Breast epithelium (tissue), 4 donors: ENCODE data around the gene CEP112. TPM values are rescaled to one million over a fixed set of nuclear protein-coding genes. Genes with fewer than 3 reads are reported as not detected.

Experiments used
- DNase-seq, 2 donors: peaks; one replicate each; pipeline ENCODE4 v3.0.0-alpha.2; 2019; ENCODE audit warnings: low spot score in 2 of 2
- H3K27ac ChIP-seq, 2 donors: fragments of 200-600 bp; sonication (generic) in 1 of 2; one replicate each; pipeline ENCODE4 v1.5.1; 2016 to 2019; ENCODE audit warnings: mild to moderate bottlenecking in 1 of 2
- H3K27me3 ChIP-seq, 2 donors: fragments of 200-600 bp; sonication (generic) in 1 of 2; one replicate each; pipeline versions ENCODE4 v1.5.1 to v1.6.0; 2017 to 2019; ENCODE audit warnings: control low read depth in 1 of 2, mild to moderate bottlenecking in 1 of 2
- H3K36me3 ChIP-seq: fragments of 200-600 bp; one replicate; pipeline ENCODE4 v1.5.1; 2019
- H3K4me1 ChIP-seq, 2 donors: fragments of 200-600 bp; sonication (generic); one replicate each; pipeline ENCODE4 v1.5.1; 2016 to 2019; ENCODE audit warnings: control low read depth in 1 of 2
- H3K4me3 ChIP-seq, 3 donors: fragments of 200-600 bp; sonication (generic); 1 replicate in 2 of 3; 2 replicates in 1 of 3; pipeline ENCODE4 v1.5.1; 2016 to 2019; ENCODE audit warnings: mild to moderate bottlenecking in 3 of 3, moderate library complexity in 2 of 3
- H3K9me3 ChIP-seq, 2 donors: fragments of 200-600 bp; sonication (generic) in 1 of 2; one replicate each; pipeline ENCODE4 v1.5.1; 2016 to 2019; ENCODE audit warnings: control low read depth in 1 of 2
- CTCF ChIP-seq, 3 donors: fragments of 450-650 bp; IDR thresholded peaks; one replicate each; pipeline ENCODE4 v1.5.1; 2016 to 2017; ENCODE audit warnings: antibody characterized with exemption in 3 of 3, mild to moderate bottlenecking in 3 of 3, moderate library complexity in 3 of 3
- POLR2A ChIP-seq: fragments of 450-650 bp; IDR thresholded peaks from one replicate; pipeline ENCODE4 v1.6.1; 2016; ENCODE audit warnings: antibody characterized with exemption, mild to moderate bottlenecking, moderate library complexity
- POLR2AphosphoS5 ChIP-seq, 3 donors: sonication (generic); formaldehyde crosslinking; IDR thresholded peaks; one replicate each; pipeline ENCODE4 v1.6.1; 2017; ENCODE audit warnings: antibody characterized with exemption in 3 of 3
- intact Hi-C: fragments of 100-400 bp; cut with DNase I; formaldehyde crosslinking; loops from one replicate; pipeline ENCODE4 v1.15.1; 2023; ENCODE audit warnings: low total_unique reads
- total RNA-seq, 3 donors: library from RNA; depleted of rRNA; stranded (reverse); fragments of >200 nt; gene quantifications; one replicate each; pipeline ENCODE4 v1.1.0, GENCODE V29; 2016

The CEP112 gene
- total RNA-seq, 3 donors from 2014 or later = 12.9 to 27.2 (median 18.0) TPM

- H3K4me1 ChIP-seq = no peaks in the 10 kb centered on the region
- TF ChIP-seq POLR2A = no peak
- TF ChIP-seq POLR2AphosphoS5 (IDR thresholded peaks at IDR 0.05) = no peak
- no peak for TF ChIP-seq CTCF (IDR thresholded peaks at IDR 0.05)
- peaks cover 0 to 3% of the 10 kb centered on the region in 2 donors for H3K27me3 ChIP-seq
- DNase-seq = no peak
- H3K9me3 ChIP-seq = no peaks in the 10 kb centered on the region
- H3K36me3 ChIP-seq = no peaks in the 10 kb centered on the region
- no peak overlapping the region for H3K27ac ChIP-seq
- intact Hi-C loops = loop anchor here (10.0 kb wide), 1 partner anchor 585 kb away; no protein-coding TSS in a partner anchor
- H3K4me3 ChIP-seq = no peak overlapping the region
Observed at GRCh38 chr17:66220079-66220835, 28.3 kb upstream of the CEP112 start.

GRCh38 chr17:66215529-66215911, 23.6 kb upstream of the CEP112 start:
- Histone ChIP-seq H3K27ac (no peak overlapping the region), H3K36me3 (no peaks in the 10 kb centered on the region), H3K27me3 (peaks cover 0 to 3% of the 10 kb centered on the region in 2 donors), H3K4me3 (no peak overlapping the region), H3K9me3 (no peaks in the 10 kb centered on the region), H3K4me1 (no peaks in the 10 kb centered on the region)
- DNase-seq = no peak
- TF ChIP-seq POLR2A = no peak
- no peak for TF ChIP-seq CTCF (IDR thresholded peaks at IDR 0.05)
- TF ChIP-seq POLR2AphosphoS5 (IDR thresholded peaks at IDR 0.05) = no peak
- intact Hi-C loops = no loop called here

GRCh38 chr17:66214884-66215528, 23.1 kb upstream of the CEP112 start:
- no peaks in the 10 kb centered on the region for H3K9me3 ChIP-seq
- H3K4me3 ChIP-seq = no peak overlapping the region
- H3K4me1 ChIP-seq = no peaks in the 10 kb centered on the region
- DNase-seq = no peak
- H3K36me3 ChIP-seq = no peaks in the 10 kb centered on the region
- H3K27me3 ChIP-seq = no peaks in the 10 kb centered on the region
- no peak for TF ChIP-seq CTCF (IDR thresholded peaks at IDR 0.05)
- no peak for TF ChIP-seq POLR2AphosphoS5 (IDR thresholded peaks at IDR 0.05)
- TF ChIP-seq POLR2A = no peak
- H3K27ac ChIP-seq = no peak overlapping the region
- intact Hi-C loops = no loop called here

- no peak for DNase-seq
- intact Hi-C loops = no loop called here
- Histone ChIP-seq H3K27ac (no peak overlapping the region), H3K27me3 (no peaks in the 10 kb centered on the region), H3K4me3 (no peak overlapping the region), H3K9me3 (no peaks in the 10 kb centered on the region), H3K4me1 (no peaks in the 10 kb centered on the region), H3K36me3 (no peaks in the 10 kb centered on the region)
- TF ChIP-seq POLR2AphosphoS5 (IDR thresholded peaks at IDR 0.05) = no peak
- TF ChIP-seq CTCF (IDR thresholded peaks at IDR 0.05) = no peak
- TF ChIP-seq POLR2A = no peak
Observed at GRCh38 chr17:66211047-66211810, 19.3 kb upstream of the CEP112 start.

- no peaks in the 10 kb centered on the region for H3K4me1 ChIP-seq
- no peaks in the 10 kb centered on the region for H3K9me3 ChIP-seq
- H3K4me3 ChIP-seq = no peak overlapping the region
- H3K27ac ChIP-seq = no peak overlapping the region
- intact Hi-C loops = no loop called here
- no peaks in the 10 kb centered on the region for H3K36me3 ChIP-seq
- DNase-seq = no peak
- TF ChIP-seq CTCF (IDR thresholded peaks at IDR 0.05) (no peak), POLR2AphosphoS5 (IDR thresholded peaks at IDR 0.05) (no peak), POLR2A (no peak)
- no peaks in the 10 kb centered on the region for H3K27me3 ChIP-seq
Observed at GRCh38 chr17:66210208-66210574, 18.3 kb upstream of the CEP112 start.
